Activated CD4-positive, alpha-beta T cell treated with anti-CD3 and anti-CD28 coated beads for 24 hours (primary cell): Measurements from ENCODE around the gene OCA2.
"Not testable (repeated sequence)": the region's sequence is repeated elsewhere in the genome, so short reads cannot be mapped to it uniquely, and the experiment has no call there.

Source experiments
- DNase-seq, 2 donors: peaks; one replicate each; pipeline ENCODE4 v3.0.0-alpha.2; 2020; ENCODE audit warnings: low read depth in 2 of 2

Gene OCA2

DNA sequence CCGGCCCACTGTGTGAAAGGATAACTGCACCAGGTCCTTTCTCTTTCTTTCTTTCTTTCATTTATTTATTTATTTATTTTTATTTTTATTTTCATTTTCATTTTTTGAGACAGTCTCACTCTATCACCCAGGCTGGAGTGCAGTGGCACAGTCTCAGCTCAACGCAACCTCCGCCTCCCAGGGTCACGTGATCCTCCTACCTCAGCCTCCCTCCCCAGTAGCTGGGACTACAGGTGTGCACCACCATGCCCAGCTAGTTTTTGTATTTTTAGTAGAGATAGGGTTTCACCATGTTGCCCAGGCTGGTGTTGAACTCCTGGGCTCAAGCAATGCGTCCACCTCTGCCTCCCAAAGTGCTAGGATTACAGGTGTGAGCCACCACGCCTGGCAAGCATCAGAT lies 146.5 kb downstream of the OCA2 start:
- not testable (repeated sequence) for DNase-seq

DNA sequence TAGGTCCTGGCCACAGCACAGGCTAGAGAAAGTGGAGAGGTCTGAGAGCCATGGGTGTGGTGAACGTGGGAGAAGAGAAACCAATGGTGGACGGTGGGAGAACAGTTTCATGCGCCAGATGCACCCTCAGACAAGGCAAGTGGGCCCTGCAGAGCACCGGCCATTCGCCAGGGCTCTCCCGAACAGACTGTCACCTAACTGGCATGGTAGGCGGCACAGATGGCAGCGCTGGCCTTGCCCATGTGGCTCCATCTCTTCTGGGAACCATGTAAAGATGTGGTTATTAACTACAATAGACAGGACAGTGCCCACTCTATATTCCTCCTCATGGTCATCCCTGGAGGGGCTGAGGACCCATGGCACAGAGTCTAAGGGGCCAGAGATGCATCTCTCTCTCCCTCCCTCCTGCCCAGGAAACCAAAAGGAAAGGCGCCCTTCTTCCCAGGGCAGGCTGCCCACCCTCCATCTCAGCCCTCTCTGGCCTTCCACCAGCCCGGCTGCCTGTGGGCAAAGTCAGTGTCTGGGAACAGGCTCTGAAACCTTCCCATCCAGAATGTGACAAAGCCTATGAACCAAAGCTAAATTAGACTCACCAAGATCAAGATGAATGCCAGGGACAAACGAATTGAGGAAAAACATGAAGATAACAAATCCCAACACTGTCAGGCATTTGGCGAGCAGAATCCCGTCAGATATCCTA lies 147.8 kb downstream of the OCA2 start:
- no peak for DNase-seq

DNA sequence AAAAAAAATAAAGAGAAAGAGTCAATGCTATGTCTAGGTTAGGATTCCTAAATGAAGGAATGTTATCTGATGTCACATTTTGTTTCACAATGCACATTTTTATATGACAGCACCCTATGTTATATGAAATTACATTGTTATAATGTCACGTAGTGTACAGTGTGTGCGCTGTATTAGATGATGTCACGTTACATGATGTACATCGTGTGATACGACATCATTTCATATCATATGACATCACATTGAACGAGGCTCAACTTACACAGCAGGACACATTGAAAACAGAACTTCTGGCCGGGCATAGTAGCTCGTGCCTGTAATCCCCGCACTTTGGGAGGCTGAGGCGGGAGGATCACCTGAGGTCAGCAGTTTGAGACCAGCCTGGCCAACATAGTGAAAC lies 150.0 kb downstream of the OCA2 start:
- no peak for DNase-seq

DNA sequence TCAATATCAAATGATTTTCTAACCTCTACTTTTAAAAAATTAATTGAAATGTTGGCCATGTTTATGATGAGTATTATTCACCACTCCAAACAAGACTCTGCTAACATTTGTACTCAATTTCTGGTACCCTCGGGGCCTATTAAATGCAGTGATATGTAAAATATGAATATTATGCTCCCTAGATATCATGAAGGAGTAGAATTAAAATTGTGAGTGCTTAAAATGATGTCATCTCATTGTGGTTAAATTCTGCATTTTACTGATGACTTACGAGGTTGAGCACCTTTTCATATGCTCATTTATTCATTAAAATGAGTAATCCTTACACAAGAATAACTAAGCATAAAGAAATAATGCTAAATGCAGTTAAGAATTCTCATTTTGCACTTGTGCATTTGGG lies 159.9 kb downstream of the OCA2 start:
- DNase-seq: no peak

DNA sequence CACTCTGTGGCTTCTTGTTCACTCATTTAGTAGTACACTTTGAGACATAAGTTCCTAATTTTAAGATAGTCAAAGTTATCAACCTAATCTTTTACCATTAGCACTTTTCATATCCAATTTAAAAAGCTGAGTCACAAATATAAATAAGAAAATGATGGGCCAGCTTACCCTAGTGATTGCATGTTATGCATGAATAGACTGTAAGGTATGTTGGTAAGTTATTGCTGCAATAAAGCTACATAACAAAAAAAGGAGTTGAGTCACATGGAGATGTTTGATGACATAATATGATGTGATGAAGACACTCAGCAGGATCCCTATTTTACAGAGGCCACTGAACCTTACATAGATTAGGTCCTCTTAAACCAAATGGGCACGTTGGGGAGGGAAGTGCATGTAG lies 161.3 kb downstream of the OCA2 start:
- DNase-seq: no peak

DNA sequence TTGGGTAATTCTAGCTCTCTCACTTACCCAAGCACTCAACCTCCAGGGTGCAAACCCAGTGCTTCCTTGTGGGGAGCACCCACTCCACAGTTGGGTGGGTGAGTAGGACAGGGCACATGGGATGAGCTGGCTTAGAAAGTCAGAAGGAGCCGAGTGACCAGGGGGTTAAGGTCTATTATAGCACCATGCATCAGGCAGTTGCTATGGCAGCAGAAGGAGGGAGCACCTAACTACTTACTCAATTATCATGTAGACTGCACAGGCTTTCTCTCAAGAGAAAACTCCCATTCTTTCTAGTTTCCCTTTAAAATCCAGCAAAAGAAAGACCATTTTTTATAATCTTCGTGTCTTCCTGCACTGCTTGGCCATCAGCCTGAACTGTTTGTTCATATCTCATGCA lies 163.0 kb downstream of the OCA2 start:
- no peak for DNase-seq

DNA sequence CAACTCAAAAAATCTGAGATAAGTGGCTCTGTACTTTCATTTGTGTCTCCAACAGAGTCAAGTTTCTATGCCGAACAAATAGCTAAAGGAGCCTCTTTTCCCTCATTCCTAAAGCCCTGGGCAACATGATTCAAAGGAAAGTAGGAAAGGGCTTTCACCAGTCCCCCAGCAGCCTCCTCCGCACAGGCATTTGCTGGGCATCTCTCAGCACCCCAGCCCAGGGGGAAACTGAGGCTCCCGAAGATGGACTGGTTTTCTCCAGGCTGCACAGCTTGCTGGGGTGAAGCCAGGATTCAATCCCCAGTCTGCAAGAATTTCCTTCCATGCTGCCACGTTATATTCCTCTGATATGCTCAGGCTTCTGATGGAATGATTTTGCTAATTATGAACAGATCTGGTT lies 163.8 kb downstream of the OCA2 start:
- no peak for DNase-seq

DNA sequence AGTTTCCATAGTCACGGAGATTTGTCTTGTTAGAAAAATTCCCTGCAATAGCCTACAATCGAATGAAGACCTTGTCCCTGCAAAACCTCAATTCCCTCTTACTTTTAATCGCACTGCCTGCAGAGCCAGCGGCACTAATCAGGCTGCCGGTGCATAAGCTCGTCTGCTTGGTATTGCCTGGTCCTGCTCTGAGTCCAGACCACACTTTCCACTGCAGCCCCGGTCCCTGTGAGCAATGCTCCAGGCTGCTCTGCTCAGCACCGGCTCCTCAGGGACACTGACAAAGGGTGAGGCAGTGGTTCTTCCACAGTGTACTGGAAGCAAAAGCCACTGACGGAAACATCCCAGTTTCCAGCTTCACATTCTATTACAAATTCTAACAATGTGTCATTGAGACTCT lies 164.3 kb downstream of the OCA2 start:
- no peak for DNase-seq

DNA sequence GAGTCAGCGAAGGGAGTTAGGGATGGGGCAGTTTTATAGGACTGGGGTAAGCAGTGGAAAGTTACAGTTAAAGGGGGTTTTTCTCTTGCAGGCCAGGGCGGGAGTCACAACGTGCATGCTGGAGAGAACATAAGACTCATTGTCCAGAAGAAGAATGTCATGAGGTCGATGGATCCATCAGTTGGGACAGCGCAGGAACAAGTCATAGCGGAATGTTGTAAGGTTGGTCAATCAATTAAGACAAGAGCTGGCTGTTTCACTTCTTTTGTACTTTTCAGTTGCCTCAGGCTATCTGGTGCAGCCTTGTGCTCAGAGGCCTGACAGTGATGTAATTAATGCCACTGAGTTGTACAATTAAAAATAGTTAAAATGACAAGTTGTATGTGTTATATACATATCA lies 165.6 kb downstream of the OCA2 start:
- no peak for DNase-seq

DNA sequence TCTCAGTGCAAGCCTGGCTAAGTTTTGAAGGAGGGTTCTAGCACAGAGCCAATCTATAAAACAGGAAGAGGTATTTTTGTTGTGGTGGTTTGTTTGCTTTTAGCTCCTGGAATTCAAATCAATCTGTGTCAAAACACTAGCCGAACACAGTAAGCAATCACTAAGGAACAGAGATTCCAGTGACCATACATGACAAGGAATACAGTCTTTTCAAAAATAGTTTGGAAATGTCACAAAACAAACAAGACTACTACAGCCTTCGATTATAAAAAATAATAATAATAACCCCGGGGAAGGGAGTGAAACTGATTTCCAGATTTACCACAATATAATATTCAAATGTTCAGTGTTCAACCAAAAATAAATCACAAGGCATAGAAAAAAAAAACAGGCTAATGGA lies 166.5 kb downstream of the OCA2 start:
- no peak for DNase-seq

DNA sequence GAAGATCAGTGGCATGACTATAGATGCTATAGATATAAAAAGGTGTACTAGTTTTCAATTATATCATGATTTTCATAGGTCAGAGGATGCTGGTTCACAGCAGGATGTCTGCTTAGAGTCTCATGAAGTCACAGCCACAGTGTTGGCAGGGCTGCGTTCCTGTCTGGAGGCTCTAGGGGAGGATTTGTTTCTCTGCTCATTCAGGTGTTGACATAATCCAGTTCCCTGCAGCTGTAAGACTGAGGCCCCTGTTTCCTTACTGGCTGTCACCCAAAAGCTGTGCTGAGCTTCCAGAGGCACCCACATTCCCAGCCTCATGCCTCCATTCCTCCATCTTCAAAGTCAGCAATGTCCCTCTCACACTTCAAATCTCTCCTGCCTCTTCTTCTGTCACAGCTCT lies 170.7 kb downstream of the OCA2 start:
- no peak for DNase-seq

DNA sequence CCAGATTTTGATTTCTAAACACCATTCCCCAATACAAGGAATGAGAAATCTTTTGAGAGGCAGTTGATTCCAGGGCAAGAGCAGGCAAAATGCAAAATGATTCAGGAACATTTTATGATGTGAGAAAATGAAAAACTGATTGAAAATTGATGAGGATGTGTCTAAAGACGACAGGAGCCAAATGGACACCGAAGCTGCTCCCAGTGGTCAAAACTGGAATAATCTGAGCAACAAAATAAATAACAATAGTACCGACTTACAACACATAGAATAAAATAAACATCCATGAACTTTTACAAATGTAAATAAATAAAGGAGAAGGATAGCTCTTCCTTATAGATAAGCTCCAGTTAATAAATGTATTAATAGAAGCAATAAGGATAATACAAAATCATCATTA lies 186.8 kb downstream of the OCA2 start:
- DNase-seq: no peak

DNA sequence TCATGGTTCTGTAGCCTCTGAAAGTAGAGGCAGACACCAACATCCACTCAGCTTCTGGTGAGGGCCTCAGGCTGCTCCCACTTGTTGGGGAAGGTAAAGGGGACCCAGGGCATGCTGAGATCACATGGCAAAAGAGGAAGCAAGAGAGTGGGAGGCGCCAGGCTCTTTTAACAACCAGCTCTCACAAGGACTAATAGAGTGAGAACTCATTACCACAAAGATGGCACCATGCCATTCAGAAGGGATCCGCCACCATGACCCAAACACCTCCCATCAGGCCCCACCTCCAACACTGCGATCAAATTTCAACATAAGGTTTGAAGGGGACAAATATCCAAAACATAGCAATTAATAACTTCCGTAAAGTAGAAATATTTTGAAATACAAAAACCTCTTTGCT lies 192.3 kb downstream of the OCA2 start:
- DNase-seq: no peak

DNA sequence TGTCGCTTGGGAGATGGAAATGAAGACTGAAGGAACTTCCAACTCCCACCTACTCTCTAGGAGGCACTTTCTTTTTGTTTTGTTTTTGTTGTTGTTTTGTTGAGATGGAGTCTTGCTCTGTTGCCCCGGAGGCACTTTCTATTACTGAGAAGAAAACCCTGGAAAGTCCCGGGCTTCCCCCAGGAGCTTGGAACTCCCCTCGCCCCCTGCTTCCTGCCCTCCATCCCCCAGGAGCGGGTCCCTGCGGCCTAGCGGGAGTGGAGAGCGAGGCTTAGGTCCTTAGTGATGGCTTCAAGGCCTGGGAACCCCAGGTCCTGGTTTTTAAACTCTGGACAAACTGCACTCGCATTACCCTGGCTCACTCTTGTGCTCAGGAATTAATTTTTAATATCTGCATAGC lies 195.7 kb downstream of the OCA2 start:
- DNase-seq: no peak

DNA sequence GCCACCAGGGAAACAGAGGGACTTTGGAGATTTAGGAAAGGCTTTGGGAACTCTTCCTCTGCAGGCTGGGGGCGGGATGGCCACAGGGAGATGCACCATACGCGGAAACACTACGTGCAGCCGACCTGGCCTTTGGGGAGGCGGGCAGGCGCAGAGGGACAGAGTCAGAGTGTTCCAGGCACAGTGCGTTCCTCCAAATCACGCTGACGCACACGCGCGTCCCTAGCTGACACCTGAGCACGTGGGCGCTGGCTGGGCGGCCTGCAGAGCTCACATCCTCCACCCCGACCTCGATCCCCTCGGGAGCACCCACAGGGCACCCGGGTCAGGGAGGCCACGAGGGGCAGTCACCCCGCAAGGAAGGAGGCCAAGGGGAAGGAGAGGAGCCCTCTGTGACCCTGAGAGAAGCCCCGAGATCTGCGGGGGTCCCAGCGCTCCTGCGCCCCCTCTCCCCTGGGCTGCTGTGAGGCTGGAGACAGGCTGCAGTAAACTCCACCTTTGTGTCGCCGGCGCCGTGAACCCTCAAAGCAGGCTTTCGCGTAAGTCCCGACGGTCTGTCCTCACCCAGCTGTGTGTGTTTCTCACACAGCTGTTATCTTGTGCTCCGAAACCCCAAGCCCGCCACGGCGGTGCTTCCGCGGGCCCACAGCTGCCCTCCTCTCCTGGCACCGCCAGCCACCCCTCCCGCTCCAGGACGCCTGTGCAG lies 196.3 kb downstream of the OCA2 start:
- no peak for DNase-seq

DNA sequence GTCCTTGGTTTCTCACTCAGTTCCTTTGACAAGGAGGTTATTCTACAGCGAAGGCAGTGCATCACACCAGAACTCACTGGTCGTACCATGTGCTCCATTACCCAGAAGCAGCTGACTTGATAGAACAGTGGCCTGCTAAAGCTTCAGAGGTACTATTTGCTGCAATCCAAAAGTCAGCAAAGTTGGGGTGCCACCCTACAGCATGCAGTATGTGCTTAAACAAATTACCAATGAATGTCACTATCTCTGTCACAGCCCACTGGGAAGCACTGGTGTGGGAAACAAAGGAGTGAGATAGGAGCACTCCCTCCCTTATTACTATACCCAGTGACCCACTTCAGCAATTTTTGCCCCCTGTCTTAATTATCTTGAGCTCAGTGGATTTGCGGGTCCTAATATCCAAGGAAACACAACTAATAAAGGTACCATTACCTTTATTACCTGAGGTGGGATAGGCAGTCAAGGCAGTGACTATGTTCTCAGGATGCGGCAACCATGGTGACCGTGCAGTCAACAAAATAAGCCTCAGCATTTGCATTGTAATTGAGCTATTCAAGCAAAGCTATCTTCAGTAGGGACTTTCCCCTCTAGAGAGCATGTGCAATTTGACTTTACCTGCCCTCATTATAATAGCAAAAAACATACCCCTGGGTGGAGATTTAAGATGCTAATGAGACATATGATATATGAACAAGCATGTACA lies 199.4 kb downstream of the OCA2 start:
- DNase-seq: no peak

DNA sequence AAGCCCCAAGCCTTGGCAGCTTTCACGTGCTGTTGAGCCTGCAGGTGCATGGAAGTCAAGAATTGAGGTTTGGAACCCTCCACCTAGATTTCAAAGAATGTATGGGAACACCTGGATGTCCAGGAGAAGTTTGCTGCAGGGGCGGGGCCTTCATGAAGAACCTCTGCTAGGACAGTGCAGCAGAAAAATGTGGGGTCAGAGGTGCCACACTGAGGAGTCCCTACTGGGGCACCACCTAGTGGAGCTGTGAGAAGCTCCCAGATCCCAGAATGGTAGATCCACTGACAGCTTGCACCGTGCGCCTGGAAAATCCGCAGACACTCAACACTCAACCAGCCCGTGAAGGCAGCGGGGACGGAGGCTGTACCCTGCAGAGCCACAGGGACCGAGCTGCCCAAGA lies 201.6 kb downstream of the OCA2 start:
- DNase-seq: no peak

DNA sequence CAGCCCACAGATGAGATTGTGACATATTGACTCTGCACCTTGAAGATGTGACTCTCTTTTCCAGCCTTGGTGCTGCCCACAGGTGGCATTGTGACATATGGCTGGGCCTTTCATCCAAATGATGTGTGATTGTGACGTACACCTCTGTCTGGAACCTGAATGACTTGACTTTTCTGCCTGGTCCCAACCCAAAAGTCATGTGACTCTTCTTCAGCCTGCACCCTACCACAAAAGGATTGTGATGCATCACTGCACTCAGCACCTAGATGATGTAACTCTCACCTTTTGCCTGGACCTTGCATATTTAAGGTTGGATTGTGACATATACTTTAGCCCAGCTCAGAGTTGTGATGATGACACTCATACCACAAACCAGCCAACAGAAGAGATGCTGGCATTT lies 204.5 kb downstream of the OCA2 start:
- no peak for DNase-seq

DNA sequence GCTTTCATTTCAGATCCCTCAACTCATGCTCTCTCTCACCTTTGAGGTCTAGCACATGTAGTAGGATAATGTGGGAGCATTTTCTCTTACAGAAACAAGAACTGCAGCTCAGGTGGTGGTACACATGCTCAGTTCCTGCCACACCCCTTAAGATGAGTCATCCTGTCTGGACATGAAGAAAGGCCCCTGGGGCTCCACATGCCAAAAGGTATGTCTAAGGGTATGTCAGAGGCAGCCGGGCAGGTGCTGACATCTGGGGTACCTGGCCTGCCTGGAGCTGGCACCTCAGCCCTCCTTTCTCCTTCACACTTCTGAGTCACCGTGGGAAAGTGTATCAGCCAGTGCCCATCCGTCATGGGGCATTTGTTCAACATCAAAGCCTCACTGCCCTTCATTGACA lies 209.9 kb downstream of the OCA2 start:
- no peak for DNase-seq

DNA sequence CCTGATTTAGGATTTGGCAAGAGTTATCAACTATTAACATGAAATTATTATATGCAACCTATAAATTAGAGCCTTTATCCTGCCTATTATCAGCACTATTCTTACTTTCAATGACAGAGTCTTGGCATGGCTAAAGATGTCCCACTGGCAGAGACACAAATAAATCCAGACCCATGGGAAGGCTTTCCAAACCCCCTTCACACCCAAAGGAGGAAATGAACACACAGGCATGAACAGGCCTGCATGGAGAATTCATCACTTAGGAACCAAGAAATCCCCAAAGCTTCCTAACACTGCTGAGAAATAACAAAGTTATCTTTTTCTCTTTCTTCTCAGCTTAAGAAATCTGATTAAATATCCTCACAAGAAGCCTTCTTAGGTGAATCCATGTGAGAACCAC lies 213.9 kb downstream of the OCA2 start:
- no peak for DNase-seq

DNA sequence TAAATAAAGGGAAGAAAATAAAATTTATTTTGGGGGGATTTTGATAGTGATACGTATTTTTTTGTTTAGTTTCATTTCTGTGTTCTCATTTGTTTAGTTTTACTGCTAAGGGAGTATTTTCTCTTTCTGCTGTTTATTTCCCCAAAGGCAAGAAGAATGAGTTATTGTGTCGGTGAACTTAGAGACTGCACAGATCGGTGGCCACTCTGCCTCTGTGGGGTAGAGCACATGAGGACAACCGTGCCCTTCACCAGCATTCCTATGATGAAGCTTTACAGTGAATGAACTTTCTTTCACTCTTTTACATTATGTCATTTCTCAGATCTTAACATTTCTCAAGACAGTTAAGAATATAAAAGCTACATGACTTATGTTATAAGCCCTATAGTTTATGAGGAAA lies 214.4 kb downstream of the OCA2 start:
- DNase-seq: no peak

DNA sequence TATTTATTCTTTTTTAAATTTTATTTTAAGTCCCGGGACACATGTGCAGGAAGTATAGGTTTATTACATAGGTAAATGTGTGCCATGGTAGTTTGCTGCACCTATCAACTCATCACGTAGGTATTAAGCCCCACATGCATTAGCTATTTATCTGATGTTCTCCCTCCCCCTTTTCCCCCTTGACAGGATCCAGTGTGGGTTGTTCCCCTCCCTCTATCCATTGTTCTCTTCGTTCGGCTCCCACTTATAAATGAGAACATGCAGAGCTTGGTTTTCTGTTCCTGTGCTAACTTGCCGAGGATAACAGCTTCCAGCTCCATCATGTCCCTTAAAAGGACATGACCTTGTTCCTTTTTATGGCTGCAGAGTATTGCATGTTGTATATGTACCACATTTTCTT lies 220.3 kb downstream of the OCA2 start:
- DNase-seq: no peak

DNA sequence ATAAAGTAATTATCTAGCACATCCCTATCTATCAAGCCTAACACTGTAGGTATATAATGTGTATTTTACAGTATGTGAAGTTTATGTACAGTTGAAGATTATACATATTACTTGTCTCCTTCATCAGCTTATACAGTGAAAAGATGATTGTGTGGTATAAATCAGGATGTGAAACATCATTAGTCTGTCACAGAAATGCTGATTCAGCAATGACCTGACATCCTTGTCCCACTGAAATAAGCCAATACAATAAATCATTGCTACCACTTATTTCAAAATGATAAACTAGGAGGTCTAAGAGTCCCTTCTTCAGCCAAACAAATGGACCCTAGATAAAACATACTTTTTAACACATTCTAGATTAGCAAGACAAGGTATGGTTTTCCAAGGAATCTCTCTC lies 225.3 kb downstream of the OCA2 start:
- no peak for DNase-seq
